OCI-LY7 (cell line): ENCODE measurements around the gene MEAF6.
"Not testable (repeated sequence)": the region's sequence is repeated elsewhere in the genome, so short reads cannot be mapped to it uniquely, and the experiment has no call there.

ENCODE experiments used
- EZH2phosphoT487 ChIP-seq: fragments of 200-600 bp; sonication (generic); IDR thresholded peaks from 2 replicates; pipeline ENCODE4 v1.6.1; 2018; ENCODE audit warnings: low read depth, borderline replicate concordance, mild to moderate bottlenecking, mixed run types, antibody characterized with exemption, low read length, moderate library complexity, mixed read lengths
- TF ChIP-seq, protein P1 (sequence below): fragments of 200-600 bp; sonication (generic); conservative IDR thresholded peaks from 2 replicates; pipeline ENCODE4 v1.5.1; 2014; ENCODE audit warnings: mild to moderate bottlenecking, antibody characterized with exemption, low read length, moderate library complexity, mixed read lengths

DNA sequence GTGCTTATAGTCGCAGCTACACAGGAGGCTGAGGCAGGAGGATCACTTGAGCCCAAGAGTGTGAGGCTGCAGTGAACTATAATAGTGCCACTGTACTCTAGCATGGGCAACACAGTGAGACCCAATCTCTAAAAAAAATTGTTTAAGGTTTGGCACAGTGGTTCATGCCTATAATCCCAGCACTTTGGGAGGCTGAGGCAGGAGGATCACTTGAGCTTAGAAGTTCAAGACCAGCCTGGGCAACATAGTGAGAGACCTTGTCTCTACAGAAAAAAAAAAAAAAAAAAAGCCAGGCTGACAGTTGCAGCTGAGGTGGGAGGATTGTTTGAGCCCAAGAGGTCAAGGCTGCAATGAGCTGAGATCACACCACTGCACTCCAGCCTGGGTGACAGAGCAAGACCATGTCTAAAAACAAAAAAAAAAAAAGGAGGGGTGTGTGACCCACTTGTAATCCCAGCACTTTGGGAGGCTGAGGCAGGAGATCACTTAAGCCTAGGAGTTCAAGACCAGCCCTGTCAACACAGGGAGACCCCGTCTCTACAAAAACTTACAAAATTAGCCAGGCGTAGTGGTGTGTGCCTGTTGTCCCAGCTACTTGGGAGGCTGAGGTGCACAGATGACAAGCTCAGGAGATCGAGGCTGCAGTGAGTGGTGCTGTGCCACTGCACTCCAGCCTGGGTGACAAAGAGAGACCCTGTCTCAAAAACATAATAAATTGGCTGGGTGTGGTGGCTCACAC lies 18.0 kb upstream of the MEAF6 start:
- TF ChIP-seq, protein P1, sequence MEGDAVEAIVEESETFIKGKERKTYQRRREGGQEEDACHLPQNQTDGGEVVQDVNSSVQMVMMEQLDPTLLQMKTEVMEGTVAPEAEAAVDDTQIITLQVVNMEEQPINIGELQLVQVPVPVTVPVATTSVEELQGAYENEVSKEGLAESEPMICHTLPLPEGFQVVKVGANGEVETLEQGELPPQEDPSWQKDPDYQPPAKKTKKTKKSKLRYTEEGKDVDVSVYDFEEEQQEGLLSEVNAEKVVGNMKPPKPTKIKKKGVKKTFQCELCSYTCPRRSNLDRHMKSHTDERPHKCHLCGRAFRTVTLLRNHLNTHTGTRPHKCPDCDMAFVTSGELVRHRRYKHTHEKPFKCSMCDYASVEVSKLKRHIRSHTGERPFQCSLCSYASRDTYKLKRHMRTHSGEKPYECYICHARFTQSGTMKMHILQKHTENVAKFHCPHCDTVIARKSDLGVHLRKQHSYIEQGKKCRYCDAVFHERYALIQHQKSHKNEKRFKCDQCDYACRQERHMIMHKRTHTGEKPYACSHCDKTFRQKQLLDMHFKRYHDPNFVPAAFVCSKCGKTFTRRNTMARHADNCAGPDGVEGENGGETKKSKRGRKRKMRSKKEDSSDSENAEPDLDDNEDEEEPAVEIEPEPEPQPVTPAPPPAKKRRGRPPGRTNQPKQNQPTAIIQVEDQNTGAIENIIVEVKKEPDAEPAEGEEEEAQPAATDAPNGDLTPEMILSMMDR = not testable (repeated sequence)
- not testable (repeated sequence) for TF ChIP-seq EZH2phosphoT487
